Suprapubic skin (tissue), 3 donors: ENCODE data around the gene SOX21.
"Not testable (repeated sequence)": the region's sequence is repeated elsewhere in the genome, so short reads cannot be mapped to it uniquely, and the experiment has no call there.

ENCODE experiments used
- CTCF ChIP-seq, 2 donors: fragments of 200-600 bp in 1 of 2; fragments of 450-650 bp in 1 of 2; sonication (generic) in 1 of 2; IDR thresholded peaks; one replicate each; pipeline ENCODE4 v1.5.1; 2016 to 2019; ENCODE audit warnings: antibody characterized with exemption in 2 of 2, mild to moderate bottlenecking in 1 of 2, moderate library complexity in 1 of 2
- EP300 ChIP-seq: sonication (generic); formaldehyde crosslinking; IDR thresholded peaks from one replicate; pipeline ENCODE4 v1.6.1; 2017; ENCODE audit warnings: antibody characterized with exemption

DNA sequence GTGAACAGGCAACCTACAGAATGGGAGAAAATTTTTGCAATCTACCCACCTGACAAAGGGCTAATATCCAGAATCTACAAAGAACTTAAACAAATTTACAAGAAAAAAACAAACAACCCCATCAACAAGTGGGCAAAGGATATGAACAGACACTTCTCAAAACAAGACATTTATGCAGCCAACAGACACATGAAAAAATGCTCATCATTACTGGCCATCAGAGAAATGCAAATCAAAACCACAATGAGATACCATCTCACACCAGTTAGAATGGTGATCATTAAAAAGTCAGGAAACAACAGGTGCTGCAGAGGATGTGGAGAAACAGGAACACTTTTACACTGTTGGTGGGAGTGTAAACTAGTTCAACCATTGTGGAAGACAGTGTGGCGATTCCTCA is 17.6 kb upstream of the SOX21 start:
- TF ChIP-seq CTCF (IDR thresholded peaks at IDR 0.05); EP300: not testable (repeated sequence)
